ENCODE measurements around the gene OLIG1. TPM values are rescaled to one million over a fixed set of nuclear protein-coding genes. Genes with fewer than 3 reads are reported as not detected.

Gene OLIG1
- total and polyA plus RNA-seq, 10 of the 15 experiments (the other 5 are each of a cell fraction or from before 2014, with no cell fraction given): not detected

- ChIA-PET POLR2A (no interaction called here), RAD21 (ENCODE audit: unreplicated experiment) (interaction anchor here (0.6 kb wide), 1 partner anchor 413 kb away, joined by 3 read pairs; no protein-coding TSS in a partner anchor), SMC1A (ENCODE audit: uncharacterized antibody, unreplicated experiment) (no interaction called here), CTCF (interaction anchor here (0.6 kb wide), 1 partner anchor 93 kb away, joined by 3 read pairs; no protein-coding TSS in a partner anchor)
- H3K27me3 ChIP-seq (replicated peaks in 1 of 2; ENCODE audit: control insufficient read depth in 2 of 2, insufficient read depth in 2 of 2, low read length in 1 of 2): peaks cover 6 to 11% of the 10 kb centered on the region in 2 experiments; a peak in 3 of 4 replicates
- no peaks in the 10 kb centered on the region for H3K4me1 ChIP-seq (ENCODE audit: control insufficient read depth, insufficient read depth, low read length)
- TF ChIP-seq CREM (IDR thresholded peaks at IDR 0.05; ENCODE audit: low read depth): no peak
- TF ChIP-seq CEBPB (IDR thresholded peaks at IDR 0.05; ENCODE audit: borderline replicate concordance in 1 of 2, low read depth in 2 of 2, low read length in 2 of 2): no peak
- TF ChIP-seq HDGF (IDR thresholded peaks at IDR 0.05): no peak
- TF ChIP-seq SKIL (IDR thresholded peaks at IDR 0.05; ENCODE audit: low read depth, poor library complexity, severe bottlenecking): no peak
- TF ChIP-seq STAT1 (conservative IDR thresholded peaks at IDR 0.05): no peak
- TF ChIP-seq HDAC6 (IDR thresholded peaks at IDR 0.05; ENCODE audit: unreplicated experiment): no peak
- no peak for TF ChIP-seq NFYB (IDR thresholded peaks at IDR 0.05; ENCODE audit: insufficient read depth, low read depth, low read length)
- TF ChIP-seq ESRRA (IDR thresholded peaks at IDR 0.05; ENCODE audit: low read length): no peak
- TF ChIP-seq ETV6 (conservative IDR thresholded peaks at IDR 0.05 in 1 of 2, IDR thresholded peaks at IDR 0.05 in 1 of 2; ENCODE audit: borderline replicate concordance in 1 of 2, low read depth in 1 of 2): no peak
- TF ChIP-seq BCL3 (IDR thresholded peaks at IDR 0.05; ENCODE audit: borderline replicate concordance, insufficient read depth, low read depth, low read length, poor library complexity, severe bottlenecking): no peak
- no peak for TF ChIP-seq ZSCAN29 (IDR thresholded peaks at IDR 0.05)
- TF ChIP-seq RELA (IDR thresholded peaks at IDR 0.05; ENCODE audit: borderline replicate concordance, partially characterized antibody): no peak
- no peak for TF ChIP-seq E2F4 (IDR thresholded peaks at IDR 0.05; ENCODE audit: low read depth, low read length)
- no peak for TF ChIP-seq LARP7 (IDR thresholded peaks at IDR 0.05)
- TF ChIP-seq POU2F2 (IDR thresholded peaks at IDR 0.05; ENCODE audit: borderline replicate concordance, low read depth, low read length): no peak
- TF ChIP-seq USF1 (IDR thresholded peaks at IDR 0.05; ENCODE audit: borderline replicate concordance, extremely low read length, insufficient read depth, low read depth, low read length): no peak
- no peak for DNase-seq (ENCODE audit: low read depth, low spot score)
- H3K4me3 ChIP-seq: no peak overlapping the region
- intact Hi-C loops (cut with micrococcal nuclease; ENCODE audit: unreplicated experiment) (no loop called here), in situ Hi-C loops (cut with MboI) (no loop called here)
- no peaks in the 10 kb centered on the region for H3K79me2 ChIP-seq (ENCODE audit: control insufficient read depth, insufficient read depth, low read length)
- no peaks in the 10 kb centered on the region for H3K9me3 ChIP-seq (replicated peaks; ENCODE audit: control insufficient read depth, insufficient read depth, low read length)
- no peaks in the 10 kb centered on the region for H3K36me3 ChIP-seq (ENCODE audit: control insufficient read depth in 2 of 2, insufficient read depth in 2 of 2, low read length in 1 of 2)
- no TSS peak for BruUV-seq (replicated peaks)
- FAIRE-seq: no peak
- H3K4me2 ChIP-seq (ENCODE audit: control insufficient read depth, insufficient read depth): no peak overlapping the region
- H3K27ac ChIP-seq (ENCODE audit: control insufficient read depth, insufficient read depth): no peak overlapping the region
- no peak overlapping the region for H2AFZ ChIP-seq (ENCODE audit: control insufficient read depth, low read depth, low read length)
- no peaks in the 10 kb centered on the region for H4K20me1 ChIP-seq (ENCODE audit: control insufficient read depth, insufficient read depth)
- 36% methylated on average over 10 of the region's 10 CpGs for WGBS (ENCODE audit: insufficient coverage, insufficient replicate concordance, low lambda C conversion rate, missing lambda C conversion rate)
- no peak for ATAC-seq
- no peak overlapping the region for H3K9ac ChIP-seq (ENCODE audit: control insufficient read depth, insufficient read depth, low read length)
These were observed 37.4 kb upstream of the OLIG1 start for GRCh38 chr21:33032434-33033047.
